LNCaP clone FGC (cell line): ENCODE results near the gene ZFP36L1.
A peak's percentile ranks its signal among the peaks of the same experiment; 100 is the strongest.

Experiments
- DNase-seq: peaks from one replicate; pipeline ENCODE4 v3.0.0-alpha.2; 2011; ENCODE audit warnings: low read depth
- H3K4me3 ChIP-seq: 2 replicates; pipeline ENCODE4 v1.5.1; 2011; ENCODE audit warnings: mild to moderate bottlenecking, low read depth, low read length, control low read depth
- TF ChIP-seq, protein P1 (sequence below): IDR thresholded peaks from 2 replicates; pipeline ENCODE4 v1.5.1; 2012; ENCODE audit warnings: mild to moderate bottlenecking; ENCODE audit not compliant: control insufficient read depth, insufficient read depth; ENCODE audit errors: extremely low read depth

ZFP36L1 gene

DNA sequence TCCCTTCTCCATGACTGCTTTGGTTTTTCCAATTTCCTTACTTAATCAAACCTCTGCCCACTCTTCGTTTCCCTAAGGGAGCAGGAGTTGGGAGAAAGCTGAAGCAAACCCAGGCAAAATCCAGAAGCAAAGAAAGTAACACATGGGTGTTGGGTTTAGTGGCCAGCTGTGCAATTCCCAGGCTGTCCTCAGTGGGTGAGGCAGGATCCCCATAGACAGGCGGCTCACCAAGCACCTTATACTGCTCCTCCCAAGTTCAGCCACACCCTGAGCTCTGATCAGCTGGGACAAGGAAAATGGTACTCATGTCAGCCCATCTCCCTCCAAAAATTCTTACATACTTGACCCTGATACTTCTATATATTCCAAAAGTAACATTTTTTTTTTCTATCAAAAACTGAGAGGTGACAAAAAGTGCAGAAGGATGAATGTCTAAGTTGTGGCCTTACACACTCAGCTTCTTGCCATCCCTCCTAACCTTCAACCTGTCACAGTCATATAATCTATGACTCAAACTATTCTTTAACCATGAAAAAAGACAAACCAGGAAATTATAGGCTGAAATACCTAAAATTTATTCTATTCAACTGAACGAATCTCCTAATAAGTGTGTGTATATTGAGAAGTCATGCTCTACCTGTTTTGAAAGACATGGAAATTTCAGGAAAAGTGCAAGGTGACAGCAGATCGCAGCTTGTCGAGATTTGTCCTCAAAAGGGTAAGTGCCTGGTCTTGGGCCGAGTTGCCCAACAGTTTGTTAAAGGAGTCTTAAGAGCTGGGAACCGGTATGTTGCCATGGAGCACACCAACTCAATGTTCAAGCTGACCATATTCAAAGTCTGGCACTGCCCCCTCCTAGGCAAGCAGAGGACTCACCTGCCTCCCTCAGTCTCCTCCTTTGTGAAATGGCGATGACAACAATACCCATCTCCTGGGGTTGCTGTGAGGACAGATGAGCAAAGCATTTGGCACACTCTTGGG is 17.6 kb upstream of the ZFP36L1 start:
- TF ChIP-seq, protein P1, sequence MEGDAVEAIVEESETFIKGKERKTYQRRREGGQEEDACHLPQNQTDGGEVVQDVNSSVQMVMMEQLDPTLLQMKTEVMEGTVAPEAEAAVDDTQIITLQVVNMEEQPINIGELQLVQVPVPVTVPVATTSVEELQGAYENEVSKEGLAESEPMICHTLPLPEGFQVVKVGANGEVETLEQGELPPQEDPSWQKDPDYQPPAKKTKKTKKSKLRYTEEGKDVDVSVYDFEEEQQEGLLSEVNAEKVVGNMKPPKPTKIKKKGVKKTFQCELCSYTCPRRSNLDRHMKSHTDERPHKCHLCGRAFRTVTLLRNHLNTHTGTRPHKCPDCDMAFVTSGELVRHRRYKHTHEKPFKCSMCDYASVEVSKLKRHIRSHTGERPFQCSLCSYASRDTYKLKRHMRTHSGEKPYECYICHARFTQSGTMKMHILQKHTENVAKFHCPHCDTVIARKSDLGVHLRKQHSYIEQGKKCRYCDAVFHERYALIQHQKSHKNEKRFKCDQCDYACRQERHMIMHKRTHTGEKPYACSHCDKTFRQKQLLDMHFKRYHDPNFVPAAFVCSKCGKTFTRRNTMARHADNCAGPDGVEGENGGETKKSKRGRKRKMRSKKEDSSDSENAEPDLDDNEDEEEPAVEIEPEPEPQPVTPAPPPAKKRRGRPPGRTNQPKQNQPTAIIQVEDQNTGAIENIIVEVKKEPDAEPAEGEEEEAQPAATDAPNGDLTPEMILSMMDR: no peak

DNA sequence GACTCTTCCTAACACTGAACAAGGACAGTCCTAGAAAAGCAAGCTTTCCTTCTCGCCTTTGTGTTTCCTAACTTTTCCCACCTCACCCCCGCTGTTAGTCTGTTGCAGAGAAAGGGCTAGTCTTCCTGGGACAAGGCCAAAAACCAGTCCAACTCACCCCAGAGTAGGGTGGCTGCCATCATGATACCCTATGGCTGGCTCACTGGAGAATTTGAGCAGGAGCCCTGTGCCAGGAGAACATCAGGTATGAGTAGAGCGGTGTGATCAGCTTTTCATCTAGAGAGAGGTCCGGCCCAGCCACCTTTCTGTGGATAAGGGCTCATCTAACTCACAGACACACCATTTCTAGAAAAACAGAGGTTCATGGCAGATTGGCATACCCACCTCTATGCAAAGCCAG is 16.7 kb upstream of the ZFP36L1 start:
- no peak for DNase-seq
- TF ChIP-seq, protein P1: no peak
- no peak overlapping the region for H3K4me3 ChIP-seq

More for the DNA sequence above, 17.6 kb upstream of the ZFP36L1 start:
- no peak overlapping the region for H3K4me3 ChIP-seq
- DNase-seq: no peak

DNA sequence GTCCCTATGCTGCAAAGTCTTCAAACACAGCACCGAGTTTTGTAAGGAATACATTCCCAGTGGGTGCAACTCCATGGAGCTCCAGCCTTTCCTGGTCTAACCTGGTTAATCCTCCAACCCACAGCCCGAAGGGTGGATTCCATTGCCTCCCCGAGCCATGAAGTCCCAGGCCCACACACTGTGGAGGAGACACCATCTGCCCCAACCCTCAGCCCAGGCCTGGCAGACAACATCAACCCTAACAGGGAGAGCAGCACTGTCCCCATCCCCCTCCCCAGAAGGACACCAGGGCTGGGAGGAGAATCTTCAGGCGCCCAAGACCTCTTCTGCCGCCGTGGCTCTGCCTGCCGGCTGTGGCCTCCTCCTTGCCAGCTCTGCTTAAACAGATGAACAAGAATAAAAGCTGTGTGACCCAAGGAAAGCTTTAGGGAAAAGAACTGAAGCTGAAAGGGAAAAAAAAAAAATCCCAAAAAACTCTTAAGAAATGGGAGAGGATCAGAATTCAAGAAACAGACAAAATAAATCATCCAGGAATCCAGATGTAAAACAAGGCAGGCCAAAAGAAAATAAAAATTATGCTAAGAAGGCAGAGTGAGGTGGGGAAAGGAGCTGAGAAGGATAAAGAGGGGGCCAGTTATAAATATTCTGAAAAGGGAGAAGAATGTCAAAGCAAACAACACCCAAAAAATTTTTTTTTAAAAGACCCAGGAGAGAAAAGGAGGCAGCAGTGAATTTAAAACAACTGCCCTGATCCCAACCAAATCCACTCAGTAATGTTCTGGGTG is 16.0 kb upstream of the ZFP36L1 start:
- TF ChIP-seq, protein P1: no peak
- DNase-seq: no peak

DNA sequence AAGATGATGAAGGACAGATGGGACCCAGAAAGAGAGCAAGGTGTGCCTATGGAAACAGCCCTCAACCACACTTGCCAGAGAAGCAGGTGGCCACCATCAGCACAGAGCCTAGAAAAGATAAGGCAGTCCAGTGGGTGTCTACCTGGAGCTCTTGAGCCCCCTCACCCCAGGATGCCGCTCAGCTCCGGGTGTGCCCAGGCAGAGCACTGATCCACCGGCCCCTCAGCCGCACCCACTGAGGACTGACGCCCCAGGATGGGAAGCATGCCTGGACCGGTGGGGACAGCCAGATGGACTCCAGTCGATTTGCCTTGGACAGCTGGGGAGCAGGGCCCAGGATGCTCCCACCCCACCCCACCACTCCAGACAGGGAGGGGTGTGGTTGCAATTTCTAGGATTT is 15.1 kb upstream of the ZFP36L1 start:
- DNase-seq: no peak
- TF ChIP-seq, protein P1: no peak

More for the DNA sequence above, 16.0 kb upstream of the ZFP36L1 start:
- no peak overlapping the region for H3K4me3 ChIP-seq

DNA sequence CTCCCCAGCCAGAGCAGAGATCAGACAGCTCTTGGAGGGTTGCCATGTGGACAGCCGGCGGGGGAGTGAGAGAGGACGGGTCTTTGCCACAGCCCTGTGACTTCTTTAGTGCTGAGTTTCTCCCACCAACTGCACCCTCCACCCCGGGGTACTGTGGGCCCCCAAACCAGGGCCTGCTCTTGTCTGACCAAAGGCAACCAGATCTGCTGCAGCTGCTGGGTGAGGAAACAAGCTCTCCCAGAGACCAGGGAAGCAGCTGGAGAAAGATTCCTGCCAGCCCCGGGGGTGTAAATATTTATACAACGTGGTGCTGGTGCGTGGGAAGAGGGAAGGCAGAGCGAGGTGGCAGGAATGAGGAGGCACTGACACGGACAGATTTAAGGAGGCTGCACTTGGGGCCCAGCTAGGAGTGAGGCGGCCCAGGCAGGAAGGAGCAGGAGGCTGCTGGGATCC is 14.3 kb upstream of the ZFP36L1 start:
- peak; percentile 43 for DNase-seq

More for the DNA sequence above, 15.1 kb upstream of the ZFP36L1 start:
- no peak overlapping the region for H3K4me3 ChIP-seq

DNA sequence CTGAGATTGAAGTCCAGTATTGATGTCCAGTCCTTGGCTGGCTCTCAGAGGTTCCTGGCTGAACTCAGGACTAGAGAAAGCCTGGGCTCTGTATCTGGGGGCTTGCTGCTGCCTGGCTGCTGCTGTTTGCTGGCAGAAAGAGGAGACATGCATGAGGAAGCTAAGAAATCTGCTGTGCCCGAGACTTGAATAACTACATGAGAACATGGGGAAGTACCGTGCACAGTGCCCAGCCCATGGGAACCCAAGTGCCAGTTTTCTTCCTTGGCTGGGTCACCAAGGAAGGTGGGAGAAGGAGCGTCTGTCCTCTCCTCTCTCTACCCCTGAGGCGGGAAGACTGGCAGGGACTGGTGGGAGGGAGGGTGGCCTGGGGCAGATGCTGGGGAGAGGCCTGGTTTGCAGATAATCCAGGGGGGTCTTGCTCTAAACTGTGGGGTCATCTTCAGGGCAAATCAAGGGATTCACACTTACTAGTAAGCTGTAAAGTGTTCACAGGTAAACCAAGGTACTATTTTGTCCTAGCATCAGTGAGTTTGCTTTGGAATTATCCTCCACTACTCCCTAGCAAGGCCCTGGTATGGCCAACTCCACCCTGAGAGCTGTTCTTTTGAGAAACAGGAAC is 13.8 kb upstream of the ZFP36L1 start:
- TF ChIP-seq, protein P1: no peak
- no peak for DNase-seq
- H3K4me3 ChIP-seq: no peak overlapping the region

More for the DNA sequence above, 14.3 kb upstream of the ZFP36L1 start:
- no peak overlapping the region for H3K4me3 ChIP-seq
- TF ChIP-seq, protein P1: no peak
